Measurements from ENCODE around the gene LDAF1.

- TF ChIP-seq CTCF (conservative IDR thresholded peaks at IDR 0.05; ENCODE audit: low read depth, low read length) (no peak), EZH2 (IDR thresholded peaks at IDR 0.05; ENCODE audit: borderline replicate concordance, low read depth, low read length, poor library complexity, severe bottlenecking) (no peak)
Observed at GRCh38 chr16:21219551-21219950, 61.1 kb downstream of the LDAF1 start.
